GM21367 (cell line): ENCODE results near the gene WTAP.
"Not testable (repeated sequence)": the region's sequence is repeated elsewhere in the genome, so short reads cannot be mapped to it uniquely, and the experiment has no call there.

ENCODE experiments used
- ATAC-seq: cut with Tn5 transposase; IDR thresholded peaks from one replicate; pipeline ENCODE4 v1.9.1; 2021; ENCODE audit not compliant: unreplicated experiment

WTAP gene

GRCh38 chr6:159726918-159727716 lies at the start of gene WTAP:
TSS of gene WTAP (plus strand) at chr6:159727506. CDS start at chr6:159736266, 8,760 bp downstream.
- peak; percentile 73 for ATAC-seq

DNA sequence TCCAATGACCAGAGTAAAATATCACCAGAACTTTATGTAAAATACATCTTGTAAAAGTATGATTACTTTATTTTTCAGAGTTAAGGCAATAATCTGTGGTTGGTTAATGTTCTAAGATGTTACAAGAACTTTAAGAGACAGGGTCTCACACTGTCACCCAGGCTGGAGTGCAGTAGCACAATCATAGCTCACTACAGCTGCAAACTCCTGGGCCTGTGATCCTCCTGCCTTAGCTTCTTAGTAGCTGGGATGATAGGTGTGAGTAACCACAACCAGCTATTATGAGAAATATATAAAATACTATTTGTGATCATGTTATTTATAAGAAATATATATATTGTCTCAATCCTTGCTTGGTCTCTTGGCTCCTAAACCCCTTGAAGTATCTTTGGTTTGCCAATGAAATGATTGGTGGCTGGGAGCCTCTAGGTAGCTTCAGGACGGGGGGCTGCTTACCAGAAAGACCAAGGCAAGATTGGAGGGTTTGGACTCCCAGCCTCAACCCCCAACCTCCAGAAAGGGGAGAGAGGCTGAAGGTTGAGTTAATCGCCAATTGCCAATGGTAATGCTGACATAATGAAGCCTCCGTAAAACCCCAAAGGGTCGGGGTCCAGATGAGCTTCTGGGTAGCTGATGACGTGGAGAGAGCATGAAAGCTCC lies 49.7 kb upstream of the WTAP start:
- ATAC-seq: no peak

GRCh38 chr6:159678574-159678973 lies 48.7 kb upstream of the WTAP start:
- no peak for ATAC-seq

GRCh38 chr6:159679091-159680077 lies 47.9 kb upstream of the WTAP start:
- no peak for ATAC-seq

GRCh38 chr6:159680104-159680503 lies 47.2 kb upstream of the WTAP start:
- no peak for ATAC-seq

GRCh38 chr6:159681191-159681880 lies 46.0 kb upstream of the WTAP start:
- no peak for ATAC-seq

DNA sequence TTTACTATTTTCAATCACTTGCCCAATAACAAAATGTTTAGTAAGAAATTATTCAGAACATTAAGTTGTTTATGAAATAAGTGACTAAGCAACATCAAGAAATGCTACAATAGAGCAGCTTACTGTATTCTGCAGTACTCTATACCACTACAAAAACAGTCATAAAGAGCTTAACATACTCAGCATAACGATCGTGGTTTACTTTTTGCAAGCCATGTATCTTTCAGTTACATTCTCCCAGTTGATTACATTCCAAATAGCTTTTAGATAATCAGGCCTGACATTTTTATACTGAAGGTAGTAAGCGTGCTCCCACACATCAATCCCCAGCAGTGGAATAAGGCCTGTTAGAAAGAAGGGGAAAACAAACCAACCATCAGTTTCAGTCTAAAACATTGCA lies 45.0 kb upstream of the WTAP start:
- no peak for ATAC-seq

DNA sequence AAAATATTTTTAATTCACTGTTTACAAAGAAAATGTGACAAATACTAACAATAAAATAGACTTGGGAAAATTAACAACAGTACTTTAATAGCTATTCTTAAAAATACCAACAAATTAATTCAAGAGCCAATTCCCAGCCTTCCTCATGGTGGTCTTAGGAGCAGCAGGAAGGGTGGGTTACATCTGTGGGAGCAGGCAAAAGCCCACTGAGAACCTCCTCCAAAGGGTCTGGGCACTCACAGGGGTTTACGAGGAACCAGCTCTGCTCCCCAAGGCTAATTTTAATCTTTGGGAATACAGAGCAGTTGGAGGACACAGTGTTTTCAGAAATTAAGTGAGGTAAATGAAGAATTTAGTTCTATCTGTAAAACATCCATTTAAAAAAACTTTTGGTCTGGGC lies 44.5 kb upstream of the WTAP start:
- ATAC-seq: no peak

GRCh38 chr6:159684013-159684304 lies 43.3 kb upstream of the WTAP start:
- no peak for ATAC-seq

DNA sequence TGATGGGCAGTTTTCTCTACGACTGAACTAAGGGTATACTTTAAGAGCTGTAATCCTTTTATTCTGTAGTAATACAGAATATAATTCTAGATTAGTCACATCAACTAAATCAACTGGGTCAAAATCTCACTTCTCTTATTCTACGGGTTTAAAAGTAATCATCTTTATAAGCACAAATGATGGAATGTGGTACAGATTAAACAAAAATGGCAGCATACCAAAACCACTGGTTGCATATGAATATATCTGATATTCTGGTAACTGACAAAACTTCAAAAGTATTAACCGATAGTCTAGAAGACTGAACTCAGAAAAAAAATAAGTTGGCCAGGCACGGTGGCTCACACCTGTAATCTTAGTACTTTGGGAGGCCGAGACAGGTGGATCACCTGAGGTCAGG lies 41.3 kb upstream of the WTAP start:
- no peak for ATAC-seq

GRCh38 chr6:159686703-159687102 lies 40.6 kb upstream of the WTAP start:
- no peak for ATAC-seq

- no peak for ATAC-seq
These were observed 40.0 kb upstream of the WTAP start for GRCh38 chr6:159687341-159687740.

GRCh38 chr6:159688266-159688905 lies 38.9 kb upstream of the WTAP start:
- ATAC-seq: no peak

DNA sequence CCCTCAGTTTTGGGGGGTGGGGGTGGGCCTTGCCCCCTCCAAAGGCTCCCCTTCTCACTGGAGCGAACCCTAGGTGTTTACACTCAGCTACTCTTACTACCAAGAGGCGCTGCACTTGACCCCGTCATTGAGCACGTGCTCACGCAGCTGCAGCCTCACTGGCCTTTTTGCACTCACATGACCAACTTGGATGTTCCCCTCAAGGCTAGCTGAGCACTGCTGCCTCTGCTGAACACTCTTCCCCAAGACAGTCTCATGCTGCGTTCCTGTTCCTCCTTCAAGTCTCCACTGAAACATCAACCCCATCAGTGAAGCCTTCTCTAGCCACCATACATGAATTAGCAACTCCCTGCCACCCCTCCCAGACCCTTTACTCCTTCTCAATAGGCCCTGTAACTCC lies 38.3 kb upstream of the WTAP start:
- ATAC-seq: no peak

DNA sequence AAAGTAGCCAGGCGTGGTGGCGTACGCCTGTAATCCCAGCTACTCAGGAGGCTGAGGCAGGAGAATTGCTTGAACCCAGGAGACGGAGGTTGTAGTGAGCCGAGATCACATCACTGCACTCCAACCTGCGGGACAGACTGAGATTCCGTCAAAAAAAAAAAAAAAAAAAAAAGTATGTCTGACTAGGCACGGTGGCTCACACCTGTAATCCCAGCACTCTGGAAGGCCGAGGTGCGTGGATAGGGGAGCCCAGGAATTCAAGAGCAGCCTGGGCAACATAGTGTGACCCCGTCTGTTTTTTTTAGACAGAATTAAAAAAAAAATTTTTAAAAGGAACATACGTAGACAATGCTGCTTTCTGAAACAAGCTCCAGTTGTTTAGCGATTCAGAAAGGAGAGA lies 37.2 kb upstream of the WTAP start:
- not testable (repeated sequence) for ATAC-seq

GRCh38 chr6:159691133-159691962 lies 36.0 kb upstream of the WTAP start:
- no peak for ATAC-seq

- ATAC-seq: no peak
These were observed 35.4 kb upstream of the WTAP start for GRCh38 chr6:159691963-159692287.

DNA sequence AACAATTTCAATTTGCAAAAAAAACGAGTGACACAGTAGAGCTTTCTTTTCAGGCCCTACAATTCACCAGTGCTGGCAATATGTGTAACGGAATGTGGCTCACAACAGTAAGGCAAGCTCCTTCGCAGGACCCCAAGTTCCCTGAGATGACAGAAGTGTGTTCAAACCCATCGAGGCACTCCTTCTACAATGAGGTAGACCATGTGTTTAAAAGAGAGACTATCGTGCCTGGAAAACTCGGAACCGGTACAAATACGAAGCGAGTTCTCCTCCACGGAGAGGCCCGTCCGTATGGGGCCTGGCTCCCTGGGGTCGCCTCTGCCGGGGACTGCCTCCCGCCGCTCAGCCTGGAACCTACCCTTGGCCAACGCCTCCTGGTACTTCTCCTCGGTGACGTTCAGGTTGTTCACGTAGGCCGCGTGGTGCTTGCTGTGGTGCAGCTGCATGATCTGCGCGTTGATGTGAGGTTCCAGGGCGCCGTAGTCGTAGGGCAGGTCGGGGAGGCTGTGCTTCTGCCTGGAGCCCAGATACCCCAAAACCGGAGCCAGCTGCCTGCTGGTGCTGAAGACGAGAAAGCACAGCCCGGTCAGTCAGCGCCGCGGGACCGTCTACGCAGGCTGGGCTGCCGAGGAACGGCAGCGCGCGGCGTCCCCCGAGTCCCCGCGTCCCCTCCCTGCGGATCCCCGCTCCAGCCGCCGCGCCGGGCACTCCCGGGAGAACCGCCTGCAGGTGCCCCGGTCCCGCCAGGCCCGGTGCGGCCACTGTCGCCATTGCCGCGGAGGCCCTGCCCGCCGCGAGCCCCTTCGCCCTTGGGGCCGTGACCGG lies 34.8 kb upstream of the WTAP start:
- peak; percentile 28 for ATAC-seq
